ENCODE measurements around the gene SNX6.
"Not testable (repeated sequence)": the region's sequence is repeated elsewhere in the genome, so short reads cannot be mapped to it uniquely, and the experiment has no call there.

The SNX6 gene

GRCh38 chr14:34556498-34556829, 73.5 kb downstream of the SNX6 start:
- not testable (repeated sequence) for DNase-seq

GRCh38 chr14:34555583-34556497, 74.1 kb downstream of the SNX6 start:
- not testable (repeated sequence) for DNase-seq

- no peak for DNase-seq
Measured at GRCh38 chr14:34554540-34555250, 75.3 kb downstream of the SNX6 start.

GRCh38 chr14:34549276-34549966, 80.5 kb downstream of the SNX6 start:
- not testable (repeated sequence) for DNase-seq

- DNase-seq, result no peak
Measured at GRCh38 chr14:34548472-34548981, 81.4 kb downstream of the SNX6 start.

- DNase-seq, result not testable (repeated sequence)
Measured at GRCh38 chr14:34547136-34547520, 82.8 kb downstream of the SNX6 start.

- not testable (repeated sequence) for DNase-seq
Measured at GRCh38 chr14:34546272-34547135, 83.4 kb downstream of the SNX6 start.

GRCh38 chr14:34540181-34541059, 89.5 kb downstream of the SNX6 start:
- DNase-seq, result not testable (repeated sequence)

- DNase-seq, result peak; percentile 89
Measured at GRCh38 chr14:34539407-34540180, 90.4 kb downstream of the SNX6 start, which contains the start of gene EAPP. EAPP (minus strand) TSS chr14:34539701; CDS start chr14:34539628, 73 bp downstream.

- no peak for DNase-seq
Measured at GRCh38 chr14:34538871-34539406, 91.0 kb downstream of the SNX6 start.

- DNase-seq, result not testable (repeated sequence)
Measured at GRCh38 chr14:34538096-34538495, 91.9 kb downstream of the SNX6 start.

GRCh38 chr14:34537677-34538009, 92.3 kb downstream of the SNX6 start:
- DNase-seq, result no peak

GRCh38 chr14:34536951-34537676, 92.8 kb downstream of the SNX6 start:
- no peak for DNase-seq

- no peak for DNase-seq
Measured at GRCh38 chr14:34527591-34527990, 102.4 kb downstream of the SNX6 start.

- not testable (repeated sequence) for DNase-seq
Measured at GRCh38 chr14:34524216-34524615, 105.7 kb downstream of the SNX6 start.

- DNase-seq, result no peak
Measured at GRCh38 chr14:34522496-34522895, 107.5 kb downstream of the SNX6 start.

- DNase-seq, result not testable (repeated sequence)
Measured at GRCh38 chr14:34521071-34521470, 108.9 kb downstream of the SNX6 start.

GRCh38 chr14:34520304-34520970, 109.5 kb downstream of the SNX6 start:
- not testable (repeated sequence) for DNase-seq
